Neural cell (in vitro differentiated cells): ENCODE measurements around the gene MIPOL1.

Experiments
- CTCF ChIP-seq: fragments of 450-650 bp; IDR thresholded peaks from 2 replicates; pipeline ENCODE4 v1.5.1; 2014; ENCODE audit warnings: antibody characterized with exemption, mild to moderate bottlenecking, moderate library complexity; ENCODE audit not compliant: poor library complexity, severe bottlenecking
- EZH2 ChIP-seq: fragments of 200-600, 300-800 bp; shearing (Covaris generic), sonication (generic); IDR thresholded peaks from 2 replicates; pipeline ENCODE4 v1.6.1; 2014; ENCODE audit warnings: antibody characterized with exemption, low read length, borderline replicate concordance, mild to moderate bottlenecking; ENCODE audit not compliant: insufficient read depth, poor library complexity, severe bottlenecking
- MXI1 ChIP-seq: fragments of 450-650 bp; conservative IDR thresholded peaks from 2 replicates; pipeline ENCODE4 v1.6.1; 2014; ENCODE audit warnings: antibody characterized with exemption, mild to moderate bottlenecking; ENCODE audit not compliant: poor library complexity, severe bottlenecking
- POLR2AphosphoS5 ChIP-seq: IDR thresholded peaks from 2 replicates; pipeline ENCODE4 v1.6.1; 2012

- no peak for TF ChIP-seq POLR2AphosphoS5
- no peak for TF ChIP-seq CTCF
- TF ChIP-seq EZH2: no peak
- TF ChIP-seq MXI1: no peak
Observed at GRCh38 chr14:37195327-37195726, 2.4 kb upstream of the MIPOL1 start.
